Breast epithelium (tissue), 4 donors: ENCODE measurements around the gene PLIN1. TPM values are rescaled to one million over a fixed set of nuclear protein-coding genes. Genes with fewer than 3 reads are reported as not detected.

Source experiments
- DNase-seq, 2 donors: peaks; one replicate each; pipeline ENCODE4 v3.0.0-alpha.2; 2019; ENCODE audit warnings: low spot score in 2 of 2
- H3K27ac ChIP-seq, 2 donors: fragments of 200-600 bp; sonication (generic) in 1 of 2; one replicate each; pipeline ENCODE4 v1.5.1; 2016 to 2019; ENCODE audit warnings: mild to moderate bottlenecking in 1 of 2
- H3K27me3 ChIP-seq, 2 donors: fragments of 200-600 bp; sonication (generic) in 1 of 2; one replicate each; pipeline versions ENCODE4 v1.5.1 to v1.6.0; 2017 to 2019; ENCODE audit warnings: control low read depth in 1 of 2, mild to moderate bottlenecking in 1 of 2
- H3K36me3 ChIP-seq: fragments of 200-600 bp; one replicate; pipeline ENCODE4 v1.5.1; 2019
- H3K4me1 ChIP-seq, 2 donors: fragments of 200-600 bp; sonication (generic); one replicate each; pipeline ENCODE4 v1.5.1; 2016 to 2019; ENCODE audit warnings: control low read depth in 1 of 2
- H3K4me3 ChIP-seq, 3 donors: fragments of 200-600 bp; sonication (generic); 1 replicate in 2 of 3; 2 replicates in 1 of 3; pipeline ENCODE4 v1.5.1; 2016 to 2019; ENCODE audit warnings: mild to moderate bottlenecking in 3 of 3, moderate library complexity in 2 of 3
- H3K9me3 ChIP-seq, 2 donors: fragments of 200-600 bp; sonication (generic) in 1 of 2; one replicate each; pipeline ENCODE4 v1.5.1; 2016 to 2019; ENCODE audit warnings: control low read depth in 1 of 2
- POLR2A ChIP-seq: fragments of 450-650 bp; IDR thresholded peaks from one replicate; pipeline ENCODE4 v1.6.1; 2016; ENCODE audit warnings: antibody characterized with exemption, mild to moderate bottlenecking, moderate library complexity
- POLR2AphosphoS5 ChIP-seq, 3 donors: sonication (generic); formaldehyde crosslinking; IDR thresholded peaks; one replicate each; pipeline ENCODE4 v1.6.1; 2017; ENCODE audit warnings: antibody characterized with exemption in 3 of 3
- intact Hi-C: fragments of 100-400 bp; cut with DNase I; formaldehyde crosslinking; loops from one replicate; pipeline ENCODE4 v1.15.1; 2023; ENCODE audit warnings: low total_unique reads
- total RNA-seq, 3 donors: library from RNA; depleted of rRNA; stranded (reverse); fragments of >200 nt; gene quantifications; one replicate each; pipeline ENCODE4 v1.1.0, GENCODE V29; 2016
- TF ChIP-seq, protein P1 (sequence below), 3 donors: fragments of 450-650 bp; IDR thresholded peaks; one replicate each; pipeline ENCODE4 v1.5.1; 2016 to 2017; ENCODE audit warnings: antibody characterized with exemption in 3 of 3, mild to moderate bottlenecking in 3 of 3, moderate library complexity in 3 of 3

Gene PLIN1
- total RNA-seq, 3 donors from 2014 or later: 114 to 2,292 (median 132) TPM

GRCh38 chr15:89629829-89630228 lies 49.3 kb downstream of the PLIN1 start:
- peaks cover 4% of the 10 kb centered on the region for H3K36me3 ChIP-seq
- intact Hi-C loops: no loop called here
- H3K4me3 ChIP-seq: no peak overlapping the region
- H3K9me3 ChIP-seq: no peaks in the 10 kb centered on the region
- no peaks in the 10 kb centered on the region for H3K27me3 ChIP-seq
- no peaks in the 10 kb centered on the region for H3K4me1 ChIP-seq
- no peak for TF ChIP-seq POLR2AphosphoS5 (IDR thresholded peaks at IDR 0.05)
- TF ChIP-seq, protein P1, sequence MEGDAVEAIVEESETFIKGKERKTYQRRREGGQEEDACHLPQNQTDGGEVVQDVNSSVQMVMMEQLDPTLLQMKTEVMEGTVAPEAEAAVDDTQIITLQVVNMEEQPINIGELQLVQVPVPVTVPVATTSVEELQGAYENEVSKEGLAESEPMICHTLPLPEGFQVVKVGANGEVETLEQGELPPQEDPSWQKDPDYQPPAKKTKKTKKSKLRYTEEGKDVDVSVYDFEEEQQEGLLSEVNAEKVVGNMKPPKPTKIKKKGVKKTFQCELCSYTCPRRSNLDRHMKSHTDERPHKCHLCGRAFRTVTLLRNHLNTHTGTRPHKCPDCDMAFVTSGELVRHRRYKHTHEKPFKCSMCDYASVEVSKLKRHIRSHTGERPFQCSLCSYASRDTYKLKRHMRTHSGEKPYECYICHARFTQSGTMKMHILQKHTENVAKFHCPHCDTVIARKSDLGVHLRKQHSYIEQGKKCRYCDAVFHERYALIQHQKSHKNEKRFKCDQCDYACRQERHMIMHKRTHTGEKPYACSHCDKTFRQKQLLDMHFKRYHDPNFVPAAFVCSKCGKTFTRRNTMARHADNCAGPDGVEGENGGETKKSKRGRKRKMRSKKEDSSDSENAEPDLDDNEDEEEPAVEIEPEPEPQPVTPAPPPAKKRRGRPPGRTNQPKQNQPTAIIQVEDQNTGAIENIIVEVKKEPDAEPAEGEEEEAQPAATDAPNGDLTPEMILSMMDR (IDR thresholded peaks at IDR 0.05): no peak
- TF ChIP-seq POLR2A: no peak
- no peak overlapping the region for H3K27ac ChIP-seq
- no peak for DNase-seq

GRCh38 chr15:89628806-89629715 lies 50.1 kb downstream of the PLIN1 start:
- intact Hi-C loops: no loop called here
- no peaks in the 10 kb centered on the region for H3K9me3 ChIP-seq
- no peak for DNase-seq
- no peak overlapping the region for H3K4me3 ChIP-seq
- no peaks in the 10 kb centered on the region for H3K27me3 ChIP-seq
- peaks cover 4% of the 10 kb centered on the region for H3K36me3 ChIP-seq
- H3K27ac ChIP-seq: no peak overlapping the region
- TF ChIP-seq POLR2A (no peak), POLR2AphosphoS5 (IDR thresholded peaks at IDR 0.05) (no peak)
- TF ChIP-seq, protein P1 (IDR thresholded peaks at IDR 0.05): no peak
- H3K4me1 ChIP-seq: no peaks in the 10 kb centered on the region

DNA sequence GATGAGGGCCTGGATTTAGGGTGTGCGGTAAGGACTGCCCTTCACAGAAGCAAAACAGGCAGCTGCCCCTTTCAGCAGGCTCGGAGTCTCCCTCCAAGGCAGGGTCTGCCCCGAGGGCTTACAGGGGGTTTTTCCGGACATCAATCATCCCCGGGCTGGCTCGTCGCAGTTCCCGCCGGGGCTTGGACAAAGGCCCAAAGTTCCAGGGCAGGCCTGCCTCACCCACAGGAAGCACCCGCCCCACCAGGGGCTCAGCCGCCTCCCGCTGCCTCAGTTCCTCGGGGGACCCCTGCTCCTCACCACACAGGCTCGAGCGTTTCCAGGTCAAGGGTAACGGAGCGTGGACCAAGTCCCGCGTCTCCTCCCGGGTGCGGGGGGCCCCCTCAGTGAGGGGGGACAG lies 50.9 kb downstream of the PLIN1 start:
- intact Hi-C loops: no loop called here
- Histone ChIP-seq H3K4me3 (no peak overlapping the region), H3K36me3 (peaks cover 4% of the 10 kb centered on the region), H3K4me1 (no peaks in the 10 kb centered on the region), H3K27ac (no peak overlapping the region), H3K27me3 (no peaks in the 10 kb centered on the region), H3K9me3 (no peaks in the 10 kb centered on the region)
- no peak for DNase-seq
- TF ChIP-seq, protein P1 (IDR thresholded peaks at IDR 0.05): no peak
- TF ChIP-seq POLR2AphosphoS5 (IDR thresholded peaks at IDR 0.05) (no peak), POLR2A (no peak)

DNA sequence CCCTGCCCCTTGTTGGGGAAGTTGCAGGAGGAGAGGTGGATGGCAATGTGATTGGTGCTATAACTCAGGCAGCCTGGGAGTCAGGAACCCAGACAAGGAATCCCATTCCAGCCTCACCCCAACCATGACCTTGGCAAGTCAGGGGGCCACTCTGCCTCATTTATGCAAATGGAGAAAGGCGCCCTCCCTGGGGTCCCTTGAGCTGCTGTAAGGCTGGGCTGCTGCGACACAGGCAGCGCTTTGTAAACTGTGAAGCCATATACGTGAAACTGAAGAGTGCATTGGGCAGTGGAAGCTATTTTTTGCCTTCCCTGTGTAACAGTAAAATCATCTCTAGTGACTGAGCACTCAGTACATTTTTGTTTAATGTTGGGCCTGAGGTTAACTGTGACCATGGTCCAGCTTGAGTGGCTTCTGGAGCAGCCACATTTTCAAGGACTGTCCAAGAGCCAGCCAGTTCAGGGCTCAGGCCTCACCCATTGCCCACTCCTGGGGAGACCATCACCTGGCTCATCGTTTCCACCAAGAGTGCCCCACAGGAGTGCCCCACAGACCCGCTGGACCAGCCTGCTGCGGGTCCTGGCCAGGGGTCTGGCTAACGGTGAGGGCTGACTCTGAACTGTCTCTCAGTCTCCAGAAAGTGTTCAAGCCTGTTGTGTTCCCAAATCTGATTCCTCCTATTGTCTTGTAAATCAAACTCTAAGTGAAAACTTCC lies 51.8 kb downstream of the PLIN1 start:
- DNase-seq: no peak
- no peak for TF ChIP-seq POLR2AphosphoS5 (IDR thresholded peaks at IDR 0.05)
- no peak for TF ChIP-seq POLR2A
- TF ChIP-seq, protein P1 (IDR thresholded peaks at IDR 0.05): no peak
- Histone ChIP-seq H3K9me3 (no peaks in the 10 kb centered on the region), H3K27ac (no peak overlapping the region), H3K36me3 (peaks cover 4% of the 10 kb centered on the region), H3K27me3 (no peaks in the 10 kb centered on the region), H3K4me1 (no peaks in the 10 kb centered on the region), H3K4me3 (no peak overlapping the region)
- intact Hi-C loops: no loop called here

- intact Hi-C loops: no loop called here
- DNase-seq: no peak
- Histone ChIP-seq H3K4me1 (no peaks in the 10 kb centered on the region), H3K27me3 (no peaks in the 10 kb centered on the region), H3K9me3 (no peaks in the 10 kb centered on the region), H3K4me3 (no peak overlapping the region), H3K36me3 (peaks cover 4% of the 10 kb centered on the region), H3K27ac (no peak overlapping the region)
- no peak for TF ChIP-seq POLR2A
- TF ChIP-seq, protein P1 (IDR thresholded peaks at IDR 0.05): no peak
Observed at GRCh38 chr15:89625716-89626115, 53.5 kb downstream of the PLIN1 start.
